ENCODE measurements around the gene C10orf88.

DNA sequence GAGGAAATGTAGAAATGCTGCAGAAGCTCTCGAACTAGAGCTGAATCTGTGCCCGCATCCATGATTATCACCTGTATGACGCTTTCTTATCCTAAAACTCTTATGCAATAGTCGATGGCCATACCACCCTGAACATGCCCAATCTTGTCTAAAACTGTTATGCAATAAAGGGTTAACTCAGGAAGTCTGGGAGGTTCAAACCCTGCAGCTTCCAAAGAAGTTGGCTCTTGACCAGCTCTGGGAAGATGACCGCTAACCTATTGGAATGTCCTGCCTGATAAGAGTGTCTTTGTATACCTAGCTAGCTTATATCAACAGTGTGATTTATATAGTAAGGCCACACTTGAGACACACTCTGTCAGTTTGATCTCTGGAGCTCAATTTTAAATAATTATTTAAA is 3.4 kb upstream of the C10orf88 start:
- TF ChIP-seq SMC3 (conservative IDR thresholded peaks at IDR 0.05; ENCODE audit: insufficient read depth, low read depth, low read length) (no peak), NR1H2 (CRISPR knock-in tag; IDR thresholded peaks at IDR 0.05) (no peak), ETV6 (IDR thresholded peaks at IDR 0.05; ENCODE audit: borderline replicate concordance in 1 of 2, low read depth in 2 of 2, low read length in 1 of 2) (no peak), ETV6 (CRISPR knock-in tag; IDR thresholded peaks at IDR 0.05; ENCODE audit: borderline replicate concordance) (no peak), ELK1 (CRISPR knock-in tag; IDR thresholded peaks at IDR 0.05) (no peak), PRDM10 (IDR thresholded peaks at IDR 0.05; ENCODE audit: partially characterized antibody) (no peak), ZEB2 (IDR thresholded peaks at IDR 0.05) (no peak), PTBP1 (IDR thresholded peaks at IDR 0.05; ENCODE audit: low read depth, low read length) (no peak), KAT8 (IDR thresholded peaks at IDR 0.05; ENCODE audit: low read depth) (no peak), DMBX1 (CRISPR knock-in tag; IDR thresholded peaks at IDR 0.05; ENCODE audit: borderline replicate concordance) (no peak), HSF4 (CRISPR knock-in tag; IDR thresholded peaks at IDR 0.05; ENCODE audit: borderline replicate concordance) (no peak), ELF1 (tag; IDR thresholded peaks at IDR 0.05) (no peak), POLR2AphosphoS2 (IDR thresholded peaks at IDR 0.05; ENCODE audit: low read length) (no peak)
